Measurements from ENCODE around the gene MMRN1. TPM values are rescaled to one million over a fixed set of nuclear protein-coding genes. Genes with fewer than 3 reads are reported as not detected.

Gene MMRN1
- total and polyA plus RNA-seq, 12 donors: 0.20 to 3.9 (median 2.3) TPM

DNA sequence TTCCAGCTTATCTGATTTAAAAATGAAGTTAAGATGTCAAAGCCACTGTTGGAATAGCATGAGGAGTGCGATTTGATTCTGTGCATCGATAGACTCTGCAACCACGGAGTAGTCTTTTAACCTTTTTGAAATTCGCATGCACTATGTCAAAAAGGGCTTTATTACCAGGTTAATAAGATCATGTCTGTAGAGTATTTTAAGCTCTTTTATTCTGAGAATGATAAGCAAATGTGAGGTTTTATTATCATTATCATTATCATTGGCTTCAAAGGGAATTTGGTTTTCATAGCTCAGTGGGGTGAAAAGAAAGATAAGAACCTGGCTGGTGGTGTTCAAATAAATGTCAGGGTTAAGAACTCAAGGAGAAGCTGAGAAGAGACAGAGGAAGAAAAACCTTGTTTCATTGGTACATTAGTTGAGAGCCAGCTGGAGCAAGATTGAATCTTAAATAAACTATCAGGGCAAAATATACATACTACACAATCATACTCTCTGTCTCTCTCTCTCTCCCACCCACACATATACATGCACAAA lies 102.6 kb downstream of the MMRN1 start:
- DNase-seq (no peak), ATAC-seq (no peak)
- intact Hi-C loops (cut with DNase I): no loop called here
- TF ChIP-seq, protein P1, sequence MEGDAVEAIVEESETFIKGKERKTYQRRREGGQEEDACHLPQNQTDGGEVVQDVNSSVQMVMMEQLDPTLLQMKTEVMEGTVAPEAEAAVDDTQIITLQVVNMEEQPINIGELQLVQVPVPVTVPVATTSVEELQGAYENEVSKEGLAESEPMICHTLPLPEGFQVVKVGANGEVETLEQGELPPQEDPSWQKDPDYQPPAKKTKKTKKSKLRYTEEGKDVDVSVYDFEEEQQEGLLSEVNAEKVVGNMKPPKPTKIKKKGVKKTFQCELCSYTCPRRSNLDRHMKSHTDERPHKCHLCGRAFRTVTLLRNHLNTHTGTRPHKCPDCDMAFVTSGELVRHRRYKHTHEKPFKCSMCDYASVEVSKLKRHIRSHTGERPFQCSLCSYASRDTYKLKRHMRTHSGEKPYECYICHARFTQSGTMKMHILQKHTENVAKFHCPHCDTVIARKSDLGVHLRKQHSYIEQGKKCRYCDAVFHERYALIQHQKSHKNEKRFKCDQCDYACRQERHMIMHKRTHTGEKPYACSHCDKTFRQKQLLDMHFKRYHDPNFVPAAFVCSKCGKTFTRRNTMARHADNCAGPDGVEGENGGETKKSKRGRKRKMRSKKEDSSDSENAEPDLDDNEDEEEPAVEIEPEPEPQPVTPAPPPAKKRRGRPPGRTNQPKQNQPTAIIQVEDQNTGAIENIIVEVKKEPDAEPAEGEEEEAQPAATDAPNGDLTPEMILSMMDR (IDR thresholded peaks at IDR 0.05): no peak
- H3K27me3 ChIP-seq: no peaks in the 10 kb centered on the region
- WGBS, 2 donors: 83 to 88% methylated on average over 4 of the region's 4 CpGs
- H3K9me3 ChIP-seq: no peaks in the 10 kb centered on the region
- H3K4me3 ChIP-seq: no peak overlapping the region
- no peaks in the 10 kb centered on the region for H3K4me1 ChIP-seq
- no peak overlapping the region for H3K27ac ChIP-seq
- no peaks in the 10 kb centered on the region for H3K36me3 ChIP-seq

- H3K27ac ChIP-seq: no peak overlapping the region
- intact Hi-C loops (cut with DNase I): no loop called here
- TF ChIP-seq, protein P1 (IDR thresholded peaks at IDR 0.05): no peak
- whole genome bisulfite sequencing, 2 donors: 67 to 70% methylated on average over 6 of the region's 6 CpGs
- H3K4me1 ChIP-seq: no peaks in the 10 kb centered on the region
- H3K27me3 ChIP-seq: no peaks in the 10 kb centered on the region
- DNase-seq: no peak
- no peaks in the 10 kb centered on the region for H3K36me3 ChIP-seq
- H3K4me3 ChIP-seq: no peak overlapping the region
- no peak for ATAC-seq
- H3K9me3 ChIP-seq: no peaks in the 10 kb centered on the region
Measured at GRCh38 chr4:89998469-89999011, 103.9 kb downstream of the MMRN1 start.

DNA sequence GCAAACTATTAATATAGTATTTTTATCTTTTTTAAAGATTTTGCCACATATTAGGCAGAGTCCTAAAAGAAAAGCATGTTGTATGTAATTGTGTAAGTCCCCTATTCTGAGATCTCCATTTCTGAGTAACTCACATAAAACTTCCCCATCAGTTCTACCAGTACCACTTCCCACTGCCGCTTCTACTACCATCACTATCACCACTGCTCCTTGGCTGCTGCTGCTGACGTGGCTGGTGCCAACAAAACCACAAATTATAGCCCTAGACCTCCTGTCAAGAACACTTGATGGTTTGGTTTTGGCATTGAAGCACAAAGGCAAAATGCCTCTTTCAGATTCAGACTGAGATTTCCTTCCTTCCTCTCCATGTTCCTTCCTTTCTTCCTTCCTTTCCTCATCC lies 106.4 kb downstream of the MMRN1 start:
- Histone ChIP-seq H3K27ac (no peak overlapping the region), H3K36me3 (no peaks in the 10 kb centered on the region), H3K9me3 (no peaks in the 10 kb centered on the region), H3K4me1 (no peaks in the 10 kb centered on the region), H3K27me3 (no peaks in the 10 kb centered on the region), H3K4me3 (no peak overlapping the region)
- intact Hi-C loops (cut with DNase I): no loop called here
- no peak for DNase-seq
- WGBS, 2 donors: 7 to 13% methylated on average over 2 of the region's 2 CpGs
- no peak for ATAC-seq
- TF ChIP-seq, protein P1 (IDR thresholded peaks at IDR 0.05): no peak

DNA sequence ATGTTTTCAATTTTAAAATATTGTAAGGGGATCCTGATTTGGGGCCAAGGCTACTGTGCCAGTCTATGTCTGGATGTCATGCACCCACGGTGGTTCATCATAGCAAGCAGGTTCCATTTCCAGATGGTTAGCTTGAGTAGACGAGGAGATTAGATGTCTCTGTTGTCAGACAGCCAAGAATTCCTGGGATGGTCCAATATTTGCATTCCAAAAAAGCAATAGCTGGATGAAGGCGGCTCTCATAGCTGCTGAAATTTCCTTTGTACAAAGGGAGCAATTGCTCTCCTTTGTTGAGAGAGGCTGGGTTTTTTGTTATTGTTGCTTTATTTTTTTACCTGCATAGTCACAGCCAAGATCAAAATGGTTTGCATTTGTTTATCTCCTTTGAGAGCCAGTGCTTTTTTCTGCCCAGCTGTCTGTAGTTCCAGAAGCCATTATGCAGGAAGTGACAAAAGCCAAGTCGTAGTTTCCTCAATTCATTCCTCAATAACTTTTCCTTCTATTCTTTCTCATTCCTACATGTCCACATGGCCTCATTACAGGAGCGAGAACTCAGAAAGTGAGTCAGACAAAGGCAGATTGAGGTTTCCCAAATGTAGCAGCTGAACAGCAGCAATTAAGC lies 107.9 kb downstream of the MMRN1 start:
- 41 to 48% methylated on average over 5 of the region's 5 CpGs for WGBS, 2 donors
- TF ChIP-seq, protein P1 (IDR thresholded peaks at IDR 0.05): no peak
- DNase-seq: no peak
- no peak for ATAC-seq
- H3K27ac ChIP-seq: no peak overlapping the region
- H3K36me3 ChIP-seq: no peaks in the 10 kb centered on the region
- H3K4me3 ChIP-seq: no peak overlapping the region
- no peaks in the 10 kb centered on the region for H3K4me1 ChIP-seq
- no peaks in the 10 kb centered on the region for H3K9me3 ChIP-seq
- intact Hi-C loops (cut with DNase I): no loop called here
- H3K27me3 ChIP-seq: no peaks in the 10 kb centered on the region

Other genes with a start within 250 kb of the MMRN1 start
- gene SNCA, start 57.7 kb upstream of the MMRN1 start, total RNA-seq: 10 to 100 TPM in 4 of 10 donors, 1 to 10 TPM in 6; 1.8 to 29.8 (median 3.9) TPM
- 1 to 10 TPM; 2.5 to 2.7 TPM for gene SNCA, start 57.7 kb upstream of the MMRN1 start, polyA plus RNA-seq
- 10 to 100 TPM in 9 of 10 donors, 1 to 10 TPM in 1; 9.9 to 16.4 (median 12.5) TPM for gene CCSER1, start 232.5 kb downstream of the MMRN1 start, total RNA-seq
- gene CCSER1, start 232.5 kb downstream of the MMRN1 start, polyA plus RNA-seq: 1 to 10 TPM; 1.5 to 5.0 TPM

All from heart right ventricle (tissue), 16 donors.